IMR-90 (cell line): ENCODE data around the gene APIP. TPM values are rescaled to one million over a fixed set of nuclear protein-coding genes. Genes with fewer than 3 reads are reported as not detected.

Experiments
- ATAC-seq: fragments of 200-7000 bp; cut with Tn5 transposase; 2 replicates; pipeline ENCODE4 v1.9.1; 2020; ENCODE audit warnings: low read depth, mild to moderate bottlenecking, moderate library complexity
- BruUV-seq: library from RNA; stranded (reverse); fragments of 400-500 nt; replicated peaks from 2 replicates; lab custom pipeline; 2021; lab: Mats Ljungman, UMichigan
- CTCF ChIA-PET: fragments of 300-600 bp; formaldehyde crosslinking; extraction: SDS; loops from one replicate; lab custom pipeline; 2021; ENCODE audit warnings: antibody characterized with exemption; lab: Yijun Ruan, JAX
- POLR2A ChIA-PET: fragments of 300-600 bp; sonication (Branson Sonifier 250); formaldehyde crosslinking; loops from one replicate; lab custom pipeline; 2022; ENCODE audit warnings: antibody characterized with exemption; ENCODE audit not compliant: unreplicated experiment; lab: Charles Lee
- DNase-seq: peaks from one replicate; pipeline ENCODE4 v3.0.0; 2013
- H2AFZ ChIP-seq: replicated peaks from 2 replicates; pipeline ENCODE3; 2013; ENCODE audit warnings: low read length, mild to moderate bottlenecking; ENCODE audit not compliant: poor library complexity
- H2AK5ac ChIP-seq: 2 replicates; pipeline ENCODE4 v1.6.1; 2013; ENCODE audit warnings: low read depth, low read length, inconsistent platforms
- H2AK9ac ChIP-seq: replicated peaks from 2 replicates; pipeline ENCODE3; 2013; ENCODE audit warnings: mild to moderate bottlenecking, low read depth, low read length, moderate library complexity; ENCODE audit not compliant: poor library complexity
- H2BK120ac ChIP-seq: 2 replicates; pipeline ENCODE4 v1.6.1; 2013; ENCODE audit warnings: low read depth, low read length, inconsistent platforms
- H2BK15ac ChIP-seq: 3 replicates; pipeline ENCODE4 v1.6.1; 2013; ENCODE audit warnings: low read depth, low read length, inconsistent platforms
- H2BK20ac ChIP-seq: 2 replicates; pipeline ENCODE4 v1.6.1; 2013; ENCODE audit warnings: low read depth, mild to moderate bottlenecking, inconsistent platforms, low read length, moderate library complexity
- H2BK5ac ChIP-seq: 2 replicates; pipeline ENCODE4 v1.6.1; 2013; ENCODE audit warnings: mild to moderate bottlenecking, low read depth, low read length, inconsistent platforms; ENCODE audit not compliant: poor library complexity, severe bottlenecking
- H3K14ac ChIP-seq: replicated peaks from 2 replicates; pipeline ENCODE4 v1.6.1; 2013; ENCODE audit warnings: low read depth, low read length, inconsistent platforms
- H3K18ac ChIP-seq: 2 replicates; pipeline ENCODE4 v1.6.1; 2013; ENCODE audit warnings: low read depth, low read length, control low read depth
- H3K23ac ChIP-seq: 2 replicates; pipeline ENCODE4 v1.6.1; 2013; ENCODE audit warnings: low read depth, low read length, inconsistent platforms
- H3K27ac ChIP-seq: 2 replicates; pipeline ENCODE4 v1.5.1; 2013; ENCODE audit warnings: mild to moderate bottlenecking, control low read depth, low read length; ENCODE audit not compliant: insufficient read depth
- H3K27me3 ChIP-seq: 2 replicates; pipeline ENCODE4 v1.6.1; 2013; ENCODE audit warnings: low read length; ENCODE audit not compliant: control insufficient read depth, insufficient read depth
- H3K36me3 ChIP-seq: 2 replicates; pipeline ENCODE4 v1.6.1; 2013; ENCODE audit warnings: low read length, mixed read lengths; ENCODE audit not compliant: control insufficient read depth, insufficient read depth
- H3K4ac ChIP-seq: 2 replicates; pipeline ENCODE4 v1.6.1; 2013; ENCODE audit warnings: low read depth, low read length, inconsistent platforms
- H3K4me1 ChIP-seq: 2 replicates; pipeline ENCODE4 v1.6.1; 2013; ENCODE audit warnings: low read length, mixed read lengths; ENCODE audit not compliant: control insufficient read depth, insufficient read depth
- H3K4me2 ChIP-seq: 2 replicates; pipeline ENCODE4 v1.6.1; 2013; ENCODE audit warnings: low read depth, mild to moderate bottlenecking, control low read depth, low read length, moderate library complexity
- H3K4me3 ChIP-seq: 2 replicates; pipeline ENCODE4 v1.5.1; 2013; ENCODE audit warnings: low read depth, mild to moderate bottlenecking, control low read depth, low read length, moderate library complexity; ENCODE audit not compliant: insufficient read depth
- H3K56ac ChIP-seq: 2 replicates; pipeline ENCODE4 v1.6.1; 2013; ENCODE audit warnings: low read length, inconsistent platforms; ENCODE audit not compliant: insufficient read depth; ENCODE audit errors: extremely low read depth
- H3K79me1 ChIP-seq, 2 experiments: 2 replicates each; pipeline ENCODE4 v1.6.1; 2013; ENCODE audit warnings: low read length in 2 of 2, inconsistent platforms in 1 of 2, low read depth in 1 of 2
- H3K9ac ChIP-seq: 2 replicates; pipeline ENCODE4 v1.6.1; 2013; ENCODE audit warnings: low read depth, low read length, control low read depth
- H3K9me1 ChIP-seq: 2 replicates; pipeline ENCODE4 v1.6.1; 2013; ENCODE audit warnings: low read length, inconsistent platforms; ENCODE audit not compliant: insufficient read depth
- H3K9me3 ChIP-seq: 2 replicates; pipeline ENCODE4 v1.6.1; 2013; ENCODE audit warnings: low read length; ENCODE audit not compliant: control insufficient read depth, insufficient read depth
- H4K20me1 ChIP-seq: 2 replicates; pipeline ENCODE4 v1.6.1; 2013; ENCODE audit warnings: low read length, inconsistent platforms; ENCODE audit not compliant: insufficient read depth
- H4K5ac ChIP-seq: 2 replicates; pipeline ENCODE4 v1.6.1; 2013; ENCODE audit warnings: mild to moderate bottlenecking, low read depth, low read length, control low read depth
- H4K8ac ChIP-seq, 2 experiments: 2 replicates each; pipeline ENCODE4 v1.6.1; 2013; ENCODE audit warnings: low read depth in 2 of 2, low read length in 2 of 2, control low read depth in 1 of 2, inconsistent platforms in 1 of 2
- H4K91ac ChIP-seq: 2 replicates; pipeline ENCODE4 v1.6.1; 2013; ENCODE audit warnings: low read depth, low read length, inconsistent platforms; ENCODE audit not compliant: insufficient read depth
- BHLHE40 ChIP-seq: fragments of 150-350 bp; IDR thresholded peaks from 2 replicates; pipeline ENCODE4 v1.6.1; 2016; ENCODE audit warnings: mild to moderate bottlenecking, low read depth, low read length
- CHD1 ChIP-seq: IDR thresholded peaks from 2 replicates; pipeline ENCODE4 v1.6.1; 2012; ENCODE audit warnings: low read depth, low read length, improper control_type of control experiment
- CTCF ChIP-seq: conservative IDR thresholded peaks from 2 replicates; pipeline ENCODE4 v1.5.1; 2012; ENCODE audit warnings: mild to moderate bottlenecking, low read depth, low read length, improper control_type of control experiment
- FOS ChIP-seq: fragments of 150-350 bp; IDR thresholded peaks from 2 replicates; pipeline ENCODE4 v1.6.1; 2016; ENCODE audit warnings: low read depth, low read length
- MAFK ChIP-seq: IDR thresholded peaks from 2 replicates; pipeline ENCODE4 v1.6.1; 2012; ENCODE audit warnings: low read depth, low read length, improper control_type of control experiment
- MAZ ChIP-seq: IDR thresholded peaks from 2 replicates; pipeline ENCODE4 v1.6.1; 2012; ENCODE audit warnings: low read depth, mild to moderate bottlenecking, low read length, improper control_type of control experiment, moderate library complexity, borderline replicate concordance
- MXI1 ChIP-seq: IDR thresholded peaks from 2 replicates; pipeline ENCODE4 v1.6.1; 2012; ENCODE audit warnings: low read depth, mild to moderate bottlenecking, low read length, moderate library complexity, borderline replicate concordance
- POLR2A ChIP-seq: IDR thresholded peaks from 2 replicates; pipeline ENCODE4 v1.6.1; 2012; ENCODE audit warnings: mild to moderate bottlenecking, low read depth, low read length
- RFX5 ChIP-seq: IDR thresholded peaks from 2 replicates; pipeline ENCODE4 v1.8.0; 2012; ENCODE audit warnings: low read depth, mild to moderate bottlenecking, low read length, moderate library complexity
- SMC3 ChIP-seq: fragments of 150-350 bp; IDR thresholded peaks from 2 replicates; pipeline ENCODE4 v1.6.1; 2016; ENCODE audit warnings: low read depth, mild to moderate bottlenecking, antibody characterized with exemption, low read length, moderate library complexity
- WGBS, 2 experiments: methylation state at CpG; one replicate each; pipeline versions ENCODE4 v1.1.5 to v1.1.7; 2013; ENCODE audit warnings: missing lambda C conversion rate in 2 of 2; ENCODE audit not compliant: insufficient read length in 1 of 2; ENCODE audit errors: extremely low coverage in 2 of 2; 5-methylcytosine and 5-hydroxymethylcytosine counted together
- dilution Hi-C: fragments of 300-500 bp; cut with HindIII; formaldehyde crosslinking; loops from one replicate; pipeline ENCODE4 v1.14.3; 2018; ENCODE audit warnings: low sequenced_read_pairs; ENCODE audit not compliant: unreplicated experiment
- in situ Hi-C: fragments of 300-500 bp; cut with MboI; formaldehyde crosslinking; loops from 3 replicates; pipeline ENCODE4 v1.14.3; 2019; ENCODE audit warnings: low sequenced_read_pairs, inconsistent platforms, mixed read lengths
- intact Hi-C: fragments of 100-400 bp; cut with micrococcal nuclease; formaldehyde crosslinking; loops from 2 replicates; pipeline ENCODE4 v1.10.0; 2022
- polyA plus RNA-seq, 3 experiments: library from polyadenylated mRNA; depleted of rRNA; stranded (reverse); fragments of >200 nt; gene quantifications; 2 replicates each; pipeline ENCODE4 v1.2.3, GENCODE V29; 2012; ENCODE audit warnings: low replicate concordance in 1 of 3
- total RNA-seq: library from RNA; depleted of rRNA; stranded (reverse); fragments of >200 nt; gene quantifications from 2 replicates; pipeline ENCODE4 v1.2.3, GENCODE V29; 2012
- TF ChIP-seq, protein P1 (sequence below): fragments of 150-350 bp; IDR thresholded peaks from 2 replicates; pipeline ENCODE4 v1.6.1; 2016; ENCODE audit warnings: low read depth, mild to moderate bottlenecking, low read length, moderate library complexity, borderline replicate concordance

APIP gene
- total and polyA plus RNA-seq, 2 of the 4 experiments (the other 2 are of a cell fraction) = 9.9 to 16.6 TPM

DNA sequence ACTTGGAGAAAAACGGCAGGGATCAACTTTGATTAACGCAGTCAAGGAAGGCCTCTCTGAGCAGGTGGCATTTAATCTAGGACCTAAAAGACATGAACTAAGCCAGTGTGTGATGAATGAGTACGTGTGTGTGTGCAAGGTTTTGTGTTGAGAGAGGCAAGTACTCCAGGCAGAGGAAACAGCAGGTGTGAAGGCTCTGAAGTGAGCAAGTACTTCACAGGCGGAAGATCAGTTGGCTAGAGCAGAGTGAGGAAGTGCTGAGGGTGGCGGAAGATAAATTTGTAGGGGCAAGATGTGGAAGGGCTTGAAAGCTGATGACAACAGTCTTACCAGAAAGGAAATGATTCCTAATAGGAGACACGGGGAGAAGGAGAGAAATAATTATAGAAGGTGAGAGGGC is 6.8 kb downstream of the APIP start:
- CTCF ChIA-PET = no interaction called here
- intact Hi-C loops = no loop called here
- H4K5ac ChIP-seq = no peak overlapping the region
- H3K9me3 ChIP-seq = no peaks in the 10 kb centered on the region
- no peak overlapping the region for H2BK5ac ChIP-seq
- DNase-seq = no peak
- TF ChIP-seq FOS (no peak), CHD1 (no peak), MAFK (no peak), CTCF (no peak), RFX5 (no peak), SMC3 (no peak), POLR2A (no peak), MAZ (no peak), BHLHE40 (no peak), MXI1 (no peak)
- TF ChIP-seq, protein P1, sequence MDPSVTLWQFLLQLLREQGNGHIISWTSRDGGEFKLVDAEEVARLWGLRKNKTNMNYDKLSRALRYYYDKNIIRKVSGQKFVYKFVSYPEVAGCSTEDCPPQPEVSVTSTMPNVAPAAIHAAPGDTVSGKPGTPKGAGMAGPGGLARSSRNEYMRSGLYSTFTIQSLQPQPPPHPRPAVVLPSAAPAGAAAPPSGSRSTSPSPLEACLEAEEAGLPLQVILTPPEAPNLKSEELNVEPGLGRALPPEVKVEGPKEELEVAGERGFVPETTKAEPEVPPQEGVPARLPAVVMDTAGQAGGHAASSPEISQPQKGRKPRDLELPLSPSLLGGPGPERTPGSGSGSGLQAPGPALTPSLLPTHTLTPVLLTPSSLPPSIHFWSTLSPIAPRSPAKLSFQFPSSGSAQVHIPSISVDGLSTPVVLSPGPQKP = no peak
- no TSS peak for BruUV-seq
- no peak overlapping the region for H3K23ac ChIP-seq
- H3K4me2 ChIP-seq = no peak overlapping the region
- H3K27ac ChIP-seq = no peak overlapping the region
- H2AK5ac ChIP-seq = no peak overlapping the region
- H3K14ac ChIP-seq = no peak overlapping the region
- 72% methylated on average over 6 of the region's 6 CpGs; no CpG with 5 or more reads in 1 of the 2 experiments for WGBS, 2 experiments
- H3K9me1 ChIP-seq = peaks cover 4% of the 10 kb centered on the region; the same call in 1 of the 2 replicates
- H3K4ac ChIP-seq = no peak overlapping the region
- no peak overlapping the region for H3K4me3 ChIP-seq
- POLR2A ChIA-PET = no interaction called here
- in situ Hi-C loops = no loop called here
- H2BK15ac ChIP-seq = no peak overlapping the region
- H3K27me3 ChIP-seq = no peaks in the 10 kb centered on the region
- H3K56ac ChIP-seq = no peak overlapping the region
- H3K18ac ChIP-seq = no peak overlapping the region
- H2BK120ac ChIP-seq = no peak overlapping the region
- H3K79me1 ChIP-seq = peaks cover 44 to 69% of the 10 kb centered on the region in 2 experiments
- no peak overlapping the region for H2AK9ac ChIP-seq
- no peaks in the 10 kb centered on the region for H3K4me1 ChIP-seq
- H4K91ac ChIP-seq = no peak overlapping the region
- ATAC-seq = no peak
- dilution Hi-C loops = no loop called here
- H4K8ac ChIP-seq = no peak overlapping the region
- peaks cover 2% of the 10 kb centered on the region; the same call in 1 of the 2 replicates for H3K36me3 ChIP-seq
- no peak overlapping the region for H2AFZ ChIP-seq
- H3K9ac ChIP-seq = no peak overlapping the region
- peaks cover 4% of the 10 kb centered on the region; the same call in 1 of the 2 replicates for H4K20me1 ChIP-seq
- no peak overlapping the region for H2BK20ac ChIP-seq
